Endothelial cell of umbilical vein (primary cell): ENCODE measurements around the gene CIB2. TPM values are rescaled to one million over a fixed set of nuclear protein-coding genes. Genes with fewer than 3 reads are reported as not detected.

Experiments used
- BruUV-seq: library from RNA; stranded (reverse); fragments of 400-500 nt; replicated peaks from 2 replicates; lab custom pipeline; 2021; lab: Mats Ljungman, UMichigan
- CTCF ChIA-PET: fragments of 300-600, 350-600 bp; sonication (Branson Sonifier 250); formaldehyde crosslinking; loops from one replicate; lab custom pipeline; 2021; ENCODE audit warnings: antibody characterized with exemption, inconsistent platforms; lab: Charles Lee
- POLR2A ChIA-PET: fragments of 300-600, 350-600 bp; sonication (Branson Sonifier 250); formaldehyde crosslinking; loops from one replicate; lab custom pipeline; 2021; ENCODE audit warnings: antibody characterized with exemption, inconsistent platforms; lab: Charles Lee
- DNase-seq: peaks from one replicate; pipeline ENCODE4 v3.0.0-alpha.2; 2011; ENCODE audit warnings: low read depth, low spot score
- FAIRE-seq: peaks from 2 replicates; lab custom pipeline; 2011; peaks lifted over from hg19 to GRCh38; lab: Jason Lieb, UNC
- H2AFZ ChIP-seq: 2 replicates; pipeline ENCODE4 v1.6.0; 2012; ENCODE audit warnings: low read depth, low read length, control low read depth, inconsistent platforms
- H3K27ac ChIP-seq: 2 replicates; pipeline ENCODE4 v1.5.1; 2011; ENCODE audit warnings: low read depth, mild to moderate bottlenecking, control low read depth, low read length, moderate library complexity; ENCODE audit not compliant: insufficient read depth
- H3K27me3 ChIP-seq, 2 experiments: 2 replicates each; pipeline versions ENCODE4 v1.6.0 to v1.6.1; 2011; ENCODE audit warnings: low read length in 2 of 2, mixed read lengths in 1 of 2; ENCODE audit not compliant: control insufficient read depth in 2 of 2, insufficient read depth in 2 of 2
- H3K36me3 ChIP-seq, 2 experiments: 2 replicates in 1 of 2; 3 replicates in 1 of 2; pipeline ENCODE4 v1.5.1; 2011; ENCODE audit warnings: low read length in 2 of 2, mild to moderate bottlenecking in 1 of 2, moderate library complexity in 1 of 2; ENCODE audit not compliant: control insufficient read depth in 2 of 2, insufficient read depth in 2 of 2; ENCODE audit errors: extremely low read depth in 1 of 2
- H3K4me1 ChIP-seq: 3 replicates; pipeline ENCODE4 v1.5.1; 2011; ENCODE audit warnings: mild to moderate bottlenecking, low read length; ENCODE audit not compliant: control insufficient read depth, insufficient read depth; ENCODE audit errors: extremely low read depth
- H3K4me2 ChIP-seq: 2 replicates; pipeline ENCODE4 v1.6.1; 2011; ENCODE audit warnings: low read length, control low read depth, mixed read lengths; ENCODE audit not compliant: insufficient read depth
- H3K4me3 ChIP-seq, 3 experiments: fragments of 200-600 bp in 1 of 3; sonication (generic), shearing (Covaris generic) in 1 of 3; replicated peaks in 1 of 3; 2 replicates each; pipeline ENCODE4 v1.5.1; 2011 to 2016; ENCODE audit warnings: control low read depth in 3 of 3, low read length in 3 of 3, mild to moderate bottlenecking in 2 of 3, inconsistent platforms in 1 of 3, low read depth in 1 of 3, moderate library complexity in 1 of 3; ENCODE audit not compliant: insufficient read depth in 1 of 3
- H3K79me2 ChIP-seq: 2 replicates; pipeline ENCODE4 v1.6.0; 2012; ENCODE audit warnings: low read length, inconsistent platforms; ENCODE audit not compliant: control insufficient read depth, insufficient read depth
- H3K9ac ChIP-seq: replicated peaks from 2 replicates; pipeline ENCODE3; 2011; ENCODE audit warnings: low read length, control low read depth; ENCODE audit not compliant: insufficient read depth; ENCODE audit errors: extremely low read depth
- H3K9me1 ChIP-seq: replicated peaks from 3 replicates; pipeline ENCODE4 v1.6.0; 2011; ENCODE audit warnings: mild to moderate bottlenecking, low read length; ENCODE audit not compliant: control insufficient read depth, insufficient read depth; ENCODE audit errors: extremely low read depth
- H3K9me3 ChIP-seq: replicated peaks from 2 replicates; pipeline ENCODE4 v1.5.1; 2012; ENCODE audit warnings: low read length, inconsistent platforms; ENCODE audit not compliant: control insufficient read depth, insufficient read depth
- H4K20me1 ChIP-seq: replicated peaks from 2 replicates; pipeline ENCODE3; 2011; ENCODE audit warnings: mild to moderate bottlenecking, low read length; ENCODE audit not compliant: control insufficient read depth, insufficient read depth; ENCODE audit errors: extremely low read depth
- FOS ChIP-seq: IDR thresholded peaks from 2 replicates; pipeline ENCODE4 v1.6.1; 2011; ENCODE audit warnings: mild to moderate bottlenecking, low read length, moderate library complexity, borderline replicate concordance; ENCODE audit not compliant: insufficient read depth
- GATA2 ChIP-seq: IDR thresholded peaks from 2 replicates; pipeline ENCODE4 v1.7.0; 2011; ENCODE audit warnings: low read depth, mild to moderate bottlenecking, moderate library complexity, mixed read lengths, low read length; ENCODE audit not compliant: insufficient read length, insufficient read depth
- JUN ChIP-seq: IDR thresholded peaks from 2 replicates; pipeline ENCODE4 v1.6.1; 2011; ENCODE audit warnings: borderline replicate concordance, low read depth; ENCODE audit not compliant: insufficient read length, insufficient read depth
- MYC ChIP-seq: IDR thresholded peaks from one replicate; pipeline ENCODE4 v1.6.1; 2011; ENCODE audit warnings: mild to moderate bottlenecking, low read depth, low read length
- POLR2A ChIP-seq: IDR thresholded peaks from 2 replicates; pipeline ENCODE4 v1.6.1; 2012; ENCODE audit warnings: low read depth, mild to moderate bottlenecking, control low read depth, low read length
- POLR2AphosphoS5 ChIP-seq: IDR thresholded peaks from 2 replicates; pipeline ENCODE4 v1.6.1; 2012; ENCODE audit warnings: low read depth, mild to moderate bottlenecking, control low read depth, low read length, moderate library complexity; ENCODE audit not compliant: insufficient read depth
- dilution Hi-C: fragments of 300-500 bp; cut with MboI; formaldehyde crosslinking; loops from one replicate; pipeline ENCODE4 v1.15.0; 2019; ENCODE audit warnings: low sequenced_read_pairs; ENCODE audit not compliant: extremely low pct_ligation_motif_present
- intact Hi-C: fragments of 100-400 bp; cut with micrococcal nuclease; formaldehyde crosslinking; loops from one replicate; pipeline ENCODE4 v1.10.0; 2022
- polyA plus RNA-seq, 4 experiments: library from polyadenylated mRNA; depleted of rRNA in 3 of 4; stranded (reverse) in 3 of 4; unstranded in 1 of 4; fragments of >200 nt; gene quantifications; 2 replicates each; pipeline versions ENCODE4 v1.2.1 to v1.2.3, GENCODE V29; 2011 to 2012; ENCODE audit warnings: missing spikeins in 1 of 4
- total RNA-seq: library from RNA; stranded (reverse); gene quantifications from 2 replicates; pipeline ENCODE4 v1.2.3, GENCODE V29; 2021
- TF ChIP-seq, protein P1 (sequence below), 2 donors: IDR thresholded peaks; 1 replicate in 1 of 2; 2 replicates in 1 of 2; pipeline ENCODE4 v1.5.1; 2011; ENCODE audit warnings: low read length in 2 of 2, mild to moderate bottlenecking in 2 of 2, moderate library complexity in 2 of 2, control low read depth in 1 of 2, inconsistent platforms in 1 of 2, low read depth in 1 of 2; ENCODE audit not compliant: insufficient read depth in 1 of 2; ENCODE audit errors: extremely low read depth in 1 of 2
- TF ChIP-seq, protein P2 (sequence below): IDR thresholded peaks from 2 replicates; pipeline ENCODE4 v1.6.1; 2011; ENCODE audit not compliant: insufficient read depth, insufficient read length

The CIB2 gene
- total and polyA plus RNA-seq, 2 donors (not counting 3 experiments of a cell fraction or from before 2014, with no cell fraction given): 4.0 to 7.7 TPM

DNA sequence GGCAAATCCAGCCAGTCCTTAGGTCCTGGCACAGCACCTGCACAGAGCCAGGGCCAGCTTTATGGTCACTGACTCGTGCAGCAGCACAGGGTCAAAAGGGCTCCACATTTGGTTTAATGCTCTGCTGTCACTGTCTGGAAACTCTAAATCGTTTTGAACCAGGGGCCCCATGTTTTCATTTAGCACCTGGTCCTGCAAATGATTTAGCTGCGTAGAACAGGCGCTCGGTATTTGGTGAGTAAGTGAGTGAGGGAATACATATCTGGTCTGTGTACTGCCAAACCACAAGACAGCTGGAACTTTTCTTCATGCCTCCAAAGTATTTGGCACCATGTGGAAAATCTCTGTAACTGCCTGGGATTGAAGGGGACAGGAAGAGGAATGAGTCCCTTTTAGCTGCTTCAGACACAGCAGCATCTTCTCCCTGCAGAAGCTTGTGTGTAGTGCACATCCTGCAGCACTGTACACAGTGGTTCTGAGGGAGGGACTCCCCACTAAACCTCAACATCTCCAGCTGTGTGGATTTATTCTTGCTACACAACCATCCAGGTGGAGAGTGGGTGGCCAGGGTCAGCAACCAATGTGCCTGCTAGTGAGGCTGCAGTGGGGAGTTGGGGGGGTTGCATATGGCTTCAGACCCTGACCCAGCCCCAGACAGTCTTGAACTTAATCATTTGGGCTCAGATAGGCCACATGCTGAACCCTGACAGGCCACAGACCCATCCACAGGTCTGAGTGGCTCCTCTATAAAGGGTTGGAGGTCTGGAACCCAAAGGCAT lies 37.8 kb downstream of the CIB2 start:
- CTCF ChIA-PET: interaction anchor here (1.0 to 5.9 kb wide), 4 partner anchors 10 to 20 kb away, joined by 3 to 38 read pairs (median 3); no protein-coding TSS in a partner anchor
- Histone ChIP-seq H3K27ac (no peak overlapping the region), H3K79me2 (no peaks in the 10 kb centered on the region), H3K4me1 (no peaks in the 10 kb centered on the region), H3K9ac (no peak overlapping the region), H3K4me2 (no peak overlapping the region), H3K36me3 (no peaks in the 10 kb centered on the region), H4K20me1 (no peaks in the 10 kb centered on the region), H3K9me1 (no peaks in the 10 kb centered on the region), H3K4me3 (no peak overlapping the region), H3K27me3 (peaks cover 10 to 14% of the 10 kb centered on the region in 2 experiments), H3K9me3 (no peaks in the 10 kb centered on the region), H2AFZ (no peak overlapping the region)
- FAIRE-seq (no peak), DNase-seq (no peak)
- POLR2A ChIA-PET: no interaction called here
- intact Hi-C loops (no loop called here), dilution Hi-C loops (no loop called here)
- no peak for TF ChIP-seq FOS
- no peak for TF ChIP-seq POLR2AphosphoS5
- no peak for TF ChIP-seq POLR2A
- no peak for TF ChIP-seq GATA2
- no peak for TF ChIP-seq JUN
- TF ChIP-seq, protein P1, sequence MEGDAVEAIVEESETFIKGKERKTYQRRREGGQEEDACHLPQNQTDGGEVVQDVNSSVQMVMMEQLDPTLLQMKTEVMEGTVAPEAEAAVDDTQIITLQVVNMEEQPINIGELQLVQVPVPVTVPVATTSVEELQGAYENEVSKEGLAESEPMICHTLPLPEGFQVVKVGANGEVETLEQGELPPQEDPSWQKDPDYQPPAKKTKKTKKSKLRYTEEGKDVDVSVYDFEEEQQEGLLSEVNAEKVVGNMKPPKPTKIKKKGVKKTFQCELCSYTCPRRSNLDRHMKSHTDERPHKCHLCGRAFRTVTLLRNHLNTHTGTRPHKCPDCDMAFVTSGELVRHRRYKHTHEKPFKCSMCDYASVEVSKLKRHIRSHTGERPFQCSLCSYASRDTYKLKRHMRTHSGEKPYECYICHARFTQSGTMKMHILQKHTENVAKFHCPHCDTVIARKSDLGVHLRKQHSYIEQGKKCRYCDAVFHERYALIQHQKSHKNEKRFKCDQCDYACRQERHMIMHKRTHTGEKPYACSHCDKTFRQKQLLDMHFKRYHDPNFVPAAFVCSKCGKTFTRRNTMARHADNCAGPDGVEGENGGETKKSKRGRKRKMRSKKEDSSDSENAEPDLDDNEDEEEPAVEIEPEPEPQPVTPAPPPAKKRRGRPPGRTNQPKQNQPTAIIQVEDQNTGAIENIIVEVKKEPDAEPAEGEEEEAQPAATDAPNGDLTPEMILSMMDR (IDR thresholded peaks at IDR 0.05; ENCODE audit: extremely low read depth in 1 of 2, insufficient read depth in 1 of 2, low read depth in 1 of 2, low read length in 2 of 2): no peak
- no peak for TF ChIP-seq MYC
- TF ChIP-seq, protein P2, sequence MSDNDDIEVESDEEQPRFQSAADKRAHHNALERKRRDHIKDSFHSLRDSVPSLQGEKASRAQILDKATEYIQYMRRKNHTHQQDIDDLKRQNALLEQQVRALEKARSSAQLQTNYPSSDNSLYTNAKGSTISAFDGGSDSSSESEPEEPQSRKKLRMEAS: no peak
- BruUV-seq: no TSS peak
